HG02798 (cell line): ENCODE results near the gene COL4A5.

ENCODE experiments used
- ATAC-seq: cut with Tn5 transposase; IDR thresholded peaks from one replicate; pipeline ENCODE4 v1.9.1; 2021; ENCODE audit warnings: mild to moderate bottlenecking; ENCODE audit not compliant: unreplicated experiment, poor library complexity

COL4A5 gene

GRCh38 chrX:108610141-108610540 is 170.5 kb downstream of the COL4A5 start:
- ATAC-seq: no peak

- no peak for ATAC-seq
Observed at GRCh38 chrX:108614616-108615015, 175.0 kb downstream of the COL4A5 start.

GRCh38 chrX:108640817-108641216 is 201.2 kb downstream of the COL4A5 start:
- ATAC-seq: no peak

GRCh38 chrX:108641589-108642272 is 202.1 kb downstream of the COL4A5 start:
- no peak for ATAC-seq

- no peak for ATAC-seq
Observed at GRCh38 chrX:108642273-108642628, 202.6 kb downstream of the COL4A5 start.

GRCh38 chrX:108664701-108665100 is 225.1 kb downstream of the COL4A5 start:
- no peak for ATAC-seq

GRCh38 chrX:108666101-108666500 is 226.5 kb downstream of the COL4A5 start:
- no peak for ATAC-seq

- no peak for ATAC-seq
Observed at GRCh38 chrX:108671526-108671925, 231.9 kb downstream of the COL4A5 start.

GRCh38 chrX:108696690-108697089 is 257.1 kb downstream of the COL4A5 start:
- no peak for ATAC-seq

GRCh38 chrX:108699368-108699767 is 259.7 kb downstream of the COL4A5 start:
- peak; percentile 76 for ATAC-seq

GRCh38 chrX:108701633-108702032 is 262.0 kb downstream of the COL4A5 start:
- ATAC-seq: no peak

- no peak for ATAC-seq
Observed at GRCh38 chrX:108702530-108702929, 262.9 kb downstream of the COL4A5 start.

GRCh38 chrX:108704839-108705238 is 265.2 kb downstream of the COL4A5 start:
- no peak for ATAC-seq

- no peak for ATAC-seq
Observed at GRCh38 chrX:108712886-108713285, 273.2 kb downstream of the COL4A5 start.

GRCh38 chrX:108722561-108722960 is 282.9 kb downstream of the COL4A5 start:
- ATAC-seq: no peak

GRCh38 chrX:108726748-108727147 is 287.1 kb downstream of the COL4A5 start:
- no peak for ATAC-seq

GRCh38 chrX:108731153-108731552 is 291.5 kb downstream of the COL4A5 start:
- no peak for ATAC-seq

- ATAC-seq: no peak
Observed at GRCh38 chrX:108732630-108733321, 293.1 kb downstream of the COL4A5 start.

- ATAC-seq: no peak
Observed at GRCh38 chrX:108734426-108734825, 294.8 kb downstream of the COL4A5 start.

GRCh38 chrX:108735091-108735678 is 295.5 kb downstream of the COL4A5 start:
- ATAC-seq: no peak

GRCh38 chrX:108735679-108736508 is 296.3 kb downstream of the COL4A5 start:
- ATAC-seq: no peak
